HEK293T (cell line): ENCODE measurements around the gene LRMDA.

Experiments used
- CTCF ChIA-PET: fragments of 350-600 bp; formaldehyde crosslinking; extraction: SDS; loops from one replicate; lab custom pipeline; 2021; ENCODE audit warnings: antibody characterized with exemption, inconsistent platforms; lab: Yijun Ruan, JAX
- POLR2A ChIA-PET: fragments of 350-600 bp; formaldehyde crosslinking; extraction: SDS; loops from one replicate; lab custom pipeline; 2020; ENCODE audit warnings: antibody characterized with exemption, inconsistent platforms; lab: Yijun Ruan, JAX
- DNase-seq: peaks from one replicate; pipeline ENCODE4 v3.0.0; 2012; ENCODE audit warnings: mixed read lengths; ENCODE audit errors: extremely low spot score
- ARNT ChIP-seq: fragments of 450-650 bp; IDR thresholded peaks from 2 replicates; pipeline ENCODE4 v1.6.1; 2017; ENCODE audit warnings: mild to moderate bottlenecking
- BHLHE40 ChIP-seq: fragments of 450-650 bp; IDR thresholded peaks from 2 replicates; pipeline ENCODE4 v1.6.1; 2016; ENCODE audit warnings: mild to moderate bottlenecking, moderate library complexity, borderline replicate concordance
- CTBP1 ChIP-seq: fragments of 450-650 bp; IDR thresholded peaks from 2 replicates; pipeline ENCODE4 v1.6.1; 2016; ENCODE audit warnings: borderline replicate concordance
- ELF4 ChIP-seq: fragments of 450-650 bp; IDR thresholded peaks from 2 replicates; pipeline ENCODE4 v1.6.1; 2017; ENCODE audit warnings: antibody characterized with exemption
- FOXA1 ChIP-seq: fragments of 450-650 bp; IDR thresholded peaks from 2 replicates; pipeline ENCODE4 v1.6.1; 2016; ENCODE audit warnings: mild to moderate bottlenecking
- FOXK2 ChIP-seq: fragments of 450-650 bp; IDR thresholded peaks from 2 replicates; pipeline ENCODE4 v1.6.1; 2016; ENCODE audit warnings: mild to moderate bottlenecking
- FOXM1 ChIP-seq: fragments of 450-650 bp; IDR thresholded peaks from 2 replicates; pipeline ENCODE4 v1.6.1; 2017; ENCODE audit warnings: mild to moderate bottlenecking, borderline replicate concordance
- HDGF ChIP-seq: fragments of 450-650 bp; IDR thresholded peaks from 2 replicates; pipeline ENCODE4 v1.6.1; 2017; ENCODE audit warnings: antibody characterized with exemption, borderline replicate concordance
- L3MBTL2 ChIP-seq: fragments of 450-650 bp; conservative IDR thresholded peaks from 2 replicates; pipeline ENCODE4 v1.6.1; 2016; ENCODE audit warnings: mild to moderate bottlenecking
- LEF1 ChIP-seq: fragments of 450-650 bp; IDR thresholded peaks from 2 replicates; pipeline ENCODE4 v1.6.1; 2017; ENCODE audit warnings: mild to moderate bottlenecking, borderline replicate concordance
- NFRKB ChIP-seq: fragments of 450-650 bp; IDR thresholded peaks from 2 replicates; pipeline ENCODE4 v1.6.1; 2016; ENCODE audit warnings: mild to moderate bottlenecking, moderate library complexity
- PKNOX1 ChIP-seq: fragments of 450-650 bp; IDR thresholded peaks from 2 replicates; pipeline ENCODE4 v1.6.1; 2016
- SP1 ChIP-seq: fragments of 450-650 bp; IDR thresholded peaks from 2 replicates; pipeline ENCODE4 v1.6.1; 2017
- SUZ12 ChIP-seq: fragments of 450-650 bp; IDR thresholded peaks from 2 replicates; pipeline ENCODE4 v1.6.1; 2016; ENCODE audit warnings: mild to moderate bottlenecking
- TARDBP ChIP-seq: fragments of 450-650 bp; IDR thresholded peaks from 2 replicates; pipeline ENCODE4 v1.6.1; 2016
- ZNF384 ChIP-seq: fragments of 450-650 bp; IDR thresholded peaks from 2 replicates; pipeline ENCODE4 v1.6.1; 2016

Gene LRMDA

GRCh38 chr10:75773813-75774782, 342.7 kb downstream of the LRMDA start:
- ChIA-PET CTCF (interaction anchor here (0.7 kb wide), 2 partner anchors 28 to 196 kb away, joined by 4 to 6 read pairs; no protein-coding TSS in a partner anchor), POLR2A (no interaction called here)
- TF ChIP-seq PKNOX1, result peak; percentile 28; the same call in 1 of the 2 replicates
- no peak for TF ChIP-seq FOXM1
- TF ChIP-seq L3MBTL2, result no peak
- DNase-seq, result no peak

GRCh38 chr10:75774783-75775490, 343.5 kb downstream of the LRMDA start:
- no peak for DNase-seq
- CTCF ChIA-PET, result interaction anchor here (0.6 kb wide), 2 partner anchors 173 to 286 kb away, joined by 3 to 4 read pairs; no protein-coding TSS in a partner anchor
- POLR2A ChIA-PET, result no interaction called here
- no peak for TF ChIP-seq L3MBTL2

- no peak for TF ChIP-seq FOXM1
- no peak for TF ChIP-seq L3MBTL2
- TF ChIP-seq FOXK2, result no peak
- no peak for TF ChIP-seq NFRKB
- CTCF ChIA-PET, result no interaction called here
- DNase-seq, result no peak
- POLR2A ChIA-PET, result no interaction called here
Measured at GRCh38 chr10:75776738-75777504, 345.5 kb downstream of the LRMDA start.

GRCh38 chr10:75778665-75779064, 347.2 kb downstream of the LRMDA start:
- DNase-seq, result no peak
- CTCF ChIA-PET, result interaction anchor here (1.2 kb wide), 1 partner anchor 9 kb away, joined by 4 read pairs; no protein-coding TSS in a partner anchor
- TF ChIP-seq ELF4 (no peak), NFRKB (no peak), FOXA1 (no peak), ARNT (no peak), HDGF (no peak), FOXK2 (no peak), SUZ12 (no peak), ZNF384 (no peak), SP1 (no peak), CTBP1 (no peak), LEF1 (no peak), BHLHE40 (no peak), FOXM1 (no peak), TARDBP (no peak), L3MBTL2 (no peak), PKNOX1 (no peak)
- POLR2A ChIA-PET, result interaction anchor here (1.0 to 1.2 kb wide), 2 partner anchors 10 to 759 kb away, joined by 3 read pairs; no protein-coding TSS in a partner anchor

- POLR2A ChIA-PET, result interaction anchor here (1.0 to 1.2 kb wide), 2 partner anchors 9 to 758 kb away, joined by 3 read pairs; no protein-coding TSS in a partner anchor
Measured at GRCh38 chr10:75779276-75779675, 347.9 kb downstream of the LRMDA start.

More at GRCh38 chr10:75779276-75779675, 347.9 kb downstream of the LRMDA start:
- no peak for TF ChIP-seq ELF4
- TF ChIP-seq ZNF384, result no peak
- no peak for TF ChIP-seq HDGF
- no peak for TF ChIP-seq NFRKB
- no peak for TF ChIP-seq BHLHE40
- no peak for TF ChIP-seq L3MBTL2
- no peak for TF ChIP-seq SUZ12
- no peak for TF ChIP-seq TARDBP
- no peak for TF ChIP-seq ARNT
- no peak for TF ChIP-seq PKNOX1
- TF ChIP-seq FOXM1, result no peak
- no peak for TF ChIP-seq FOXA1
- no peak for DNase-seq
- CTCF ChIA-PET, result interaction anchor here (1.2 kb wide), 1 partner anchor 9 kb away, joined by 4 read pairs; no protein-coding TSS in a partner anchor
